IMR-90 (cell line): Measurements from ENCODE around the gene ANKRD6. TPM values are rescaled to one million over a fixed set of nuclear protein-coding genes. Genes with fewer than 3 reads are reported as not detected.

ENCODE experiments used
- ATAC-seq: fragments of 200-7000 bp; cut with Tn5 transposase; 2 replicates; pipeline ENCODE4 v1.9.1; 2020; ENCODE audit warnings: low read depth, mild to moderate bottlenecking, moderate library complexity
- BruUV-seq: library from RNA; stranded (reverse); fragments of 400-500 nt; replicated peaks from 2 replicates; lab custom pipeline; 2021; lab: Mats Ljungman, UMichigan
- CTCF ChIA-PET: fragments of 300-600 bp; formaldehyde crosslinking; extraction: SDS; loops from one replicate; lab custom pipeline; 2021; ENCODE audit warnings: antibody characterized with exemption; lab: Yijun Ruan, JAX
- POLR2A ChIA-PET: fragments of 300-600 bp; sonication (Branson Sonifier 250); formaldehyde crosslinking; loops from one replicate; lab custom pipeline; 2022; ENCODE audit warnings: antibody characterized with exemption; ENCODE audit not compliant: unreplicated experiment; lab: Charles Lee
- DNase-seq: peaks from one replicate; pipeline ENCODE4 v3.0.0; 2013
- H2AFZ ChIP-seq: replicated peaks from 2 replicates; pipeline ENCODE3; 2013; ENCODE audit warnings: low read length, mild to moderate bottlenecking; ENCODE audit not compliant: poor library complexity
- H2AK5ac ChIP-seq: 2 replicates; pipeline ENCODE4 v1.6.1; 2013; ENCODE audit warnings: low read depth, low read length, inconsistent platforms
- H2AK9ac ChIP-seq: replicated peaks from 2 replicates; pipeline ENCODE3; 2013; ENCODE audit warnings: mild to moderate bottlenecking, low read depth, low read length, moderate library complexity; ENCODE audit not compliant: poor library complexity
- H2BK120ac ChIP-seq: 2 replicates; pipeline ENCODE4 v1.6.1; 2013; ENCODE audit warnings: low read depth, low read length, inconsistent platforms
- H2BK15ac ChIP-seq: 3 replicates; pipeline ENCODE4 v1.6.1; 2013; ENCODE audit warnings: low read depth, low read length, inconsistent platforms
- H2BK20ac ChIP-seq: 2 replicates; pipeline ENCODE4 v1.6.1; 2013; ENCODE audit warnings: low read depth, mild to moderate bottlenecking, inconsistent platforms, low read length, moderate library complexity
- H2BK5ac ChIP-seq: 2 replicates; pipeline ENCODE4 v1.6.1; 2013; ENCODE audit warnings: mild to moderate bottlenecking, low read depth, low read length, inconsistent platforms; ENCODE audit not compliant: poor library complexity, severe bottlenecking
- H3K14ac ChIP-seq: replicated peaks from 2 replicates; pipeline ENCODE4 v1.6.1; 2013; ENCODE audit warnings: low read depth, low read length, inconsistent platforms
- H3K18ac ChIP-seq: 2 replicates; pipeline ENCODE4 v1.6.1; 2013; ENCODE audit warnings: low read depth, low read length, control low read depth
- H3K23ac ChIP-seq: 2 replicates; pipeline ENCODE4 v1.6.1; 2013; ENCODE audit warnings: low read depth, low read length, inconsistent platforms
- H3K27ac ChIP-seq: 2 replicates; pipeline ENCODE4 v1.5.1; 2013; ENCODE audit warnings: mild to moderate bottlenecking, control low read depth, low read length; ENCODE audit not compliant: insufficient read depth
- H3K27me3 ChIP-seq: 2 replicates; pipeline ENCODE4 v1.6.1; 2013; ENCODE audit warnings: low read length; ENCODE audit not compliant: control insufficient read depth, insufficient read depth
- H3K36me3 ChIP-seq: 2 replicates; pipeline ENCODE4 v1.6.1; 2013; ENCODE audit warnings: low read length, mixed read lengths; ENCODE audit not compliant: control insufficient read depth, insufficient read depth
- H3K4ac ChIP-seq: 2 replicates; pipeline ENCODE4 v1.6.1; 2013; ENCODE audit warnings: low read depth, low read length, inconsistent platforms
- H3K4me1 ChIP-seq: 2 replicates; pipeline ENCODE4 v1.6.1; 2013; ENCODE audit warnings: low read length, mixed read lengths; ENCODE audit not compliant: control insufficient read depth, insufficient read depth
- H3K4me2 ChIP-seq: 2 replicates; pipeline ENCODE4 v1.6.1; 2013; ENCODE audit warnings: low read depth, mild to moderate bottlenecking, control low read depth, low read length, moderate library complexity
- H3K4me3 ChIP-seq: 2 replicates; pipeline ENCODE4 v1.5.1; 2013; ENCODE audit warnings: low read depth, mild to moderate bottlenecking, control low read depth, low read length, moderate library complexity; ENCODE audit not compliant: insufficient read depth
- H3K56ac ChIP-seq: 2 replicates; pipeline ENCODE4 v1.6.1; 2013; ENCODE audit warnings: low read length, inconsistent platforms; ENCODE audit not compliant: insufficient read depth; ENCODE audit errors: extremely low read depth
- H3K79me1 ChIP-seq, 2 experiments: 2 replicates each; pipeline ENCODE4 v1.6.1; 2013; ENCODE audit warnings: low read length in 2 of 2, inconsistent platforms in 1 of 2, low read depth in 1 of 2
- H3K9ac ChIP-seq: 2 replicates; pipeline ENCODE4 v1.6.1; 2013; ENCODE audit warnings: low read depth, low read length, control low read depth
- H3K9me1 ChIP-seq: 2 replicates; pipeline ENCODE4 v1.6.1; 2013; ENCODE audit warnings: low read length, inconsistent platforms; ENCODE audit not compliant: insufficient read depth
- H3K9me3 ChIP-seq: 2 replicates; pipeline ENCODE4 v1.6.1; 2013; ENCODE audit warnings: low read length; ENCODE audit not compliant: control insufficient read depth, insufficient read depth
- H4K20me1 ChIP-seq: 2 replicates; pipeline ENCODE4 v1.6.1; 2013; ENCODE audit warnings: low read length, inconsistent platforms; ENCODE audit not compliant: insufficient read depth
- H4K5ac ChIP-seq: 2 replicates; pipeline ENCODE4 v1.6.1; 2013; ENCODE audit warnings: mild to moderate bottlenecking, low read depth, low read length, control low read depth
- H4K8ac ChIP-seq, 2 experiments: 2 replicates each; pipeline ENCODE4 v1.6.1; 2013; ENCODE audit warnings: low read depth in 2 of 2, low read length in 2 of 2, control low read depth in 1 of 2, inconsistent platforms in 1 of 2
- H4K91ac ChIP-seq: 2 replicates; pipeline ENCODE4 v1.6.1; 2013; ENCODE audit warnings: low read depth, low read length, inconsistent platforms; ENCODE audit not compliant: insufficient read depth
- CEBPB ChIP-seq: IDR thresholded peaks from 2 replicates; pipeline ENCODE4 v1.6.1; 2012; ENCODE audit warnings: low read depth, low read length, improper control_type of control experiment
- CHD1 ChIP-seq: IDR thresholded peaks from 2 replicates; pipeline ENCODE4 v1.6.1; 2012; ENCODE audit warnings: low read depth, low read length, improper control_type of control experiment
- FOS ChIP-seq: fragments of 150-350 bp; IDR thresholded peaks from 2 replicates; pipeline ENCODE4 v1.6.1; 2016; ENCODE audit warnings: low read depth, low read length
- MAFK ChIP-seq: IDR thresholded peaks from 2 replicates; pipeline ENCODE4 v1.6.1; 2012; ENCODE audit warnings: low read depth, low read length, improper control_type of control experiment
- MAZ ChIP-seq: IDR thresholded peaks from 2 replicates; pipeline ENCODE4 v1.6.1; 2012; ENCODE audit warnings: low read depth, mild to moderate bottlenecking, low read length, improper control_type of control experiment, moderate library complexity, borderline replicate concordance
- NFE2L2 ChIP-seq: fragments of 150-350 bp; IDR thresholded peaks from 2 replicates; pipeline ENCODE4 v1.6.1; 2016; ENCODE audit warnings: low read depth, mild to moderate bottlenecking, low read length
- POLR2A ChIP-seq: IDR thresholded peaks from 2 replicates; pipeline ENCODE4 v1.6.1; 2012; ENCODE audit warnings: mild to moderate bottlenecking, low read depth, low read length
- RFX5 ChIP-seq: IDR thresholded peaks from 2 replicates; pipeline ENCODE4 v1.8.0; 2012; ENCODE audit warnings: low read depth, mild to moderate bottlenecking, low read length, moderate library complexity
- SMC3 ChIP-seq: fragments of 150-350 bp; IDR thresholded peaks from 2 replicates; pipeline ENCODE4 v1.6.1; 2016; ENCODE audit warnings: low read depth, mild to moderate bottlenecking, antibody characterized with exemption, low read length, moderate library complexity
- WGBS, 2 experiments: methylation state at CpG; one replicate each; pipeline versions ENCODE4 v1.1.5 to v1.1.7; 2013; ENCODE audit warnings: missing lambda C conversion rate in 2 of 2; ENCODE audit not compliant: insufficient read length in 1 of 2; ENCODE audit errors: extremely low coverage in 2 of 2; 5-methylcytosine and 5-hydroxymethylcytosine counted together
- dilution Hi-C: fragments of 300-500 bp; cut with HindIII; formaldehyde crosslinking; loops from one replicate; pipeline ENCODE4 v1.14.3; 2018; ENCODE audit warnings: low sequenced_read_pairs; ENCODE audit not compliant: unreplicated experiment
- in situ Hi-C: fragments of 300-500 bp; cut with MboI; formaldehyde crosslinking; loops from 3 replicates; pipeline ENCODE4 v1.14.3; 2019; ENCODE audit warnings: low sequenced_read_pairs, inconsistent platforms, mixed read lengths
- intact Hi-C: fragments of 100-400 bp; cut with micrococcal nuclease; formaldehyde crosslinking; loops from 2 replicates; pipeline ENCODE4 v1.10.0; 2022
- polyA plus RNA-seq, 3 experiments: library from polyadenylated mRNA; depleted of rRNA; stranded (reverse); fragments of >200 nt; gene quantifications; 2 replicates each; pipeline ENCODE4 v1.2.3, GENCODE V29; 2012; ENCODE audit warnings: low replicate concordance in 1 of 3
- total RNA-seq: library from RNA; depleted of rRNA; stranded (reverse); fragments of >200 nt; gene quantifications from 2 replicates; pipeline ENCODE4 v1.2.3, GENCODE V29; 2012

The ANKRD6 gene
- total and polyA plus RNA-seq, 2 of the 4 experiments (the other 2 are of a cell fraction), result 0.12 to 0.18 TPM

- in situ Hi-C loops, result no loop called here
- no peak for TF ChIP-seq SMC3
- no peak for TF ChIP-seq FOS
- TF ChIP-seq CEBPB, result no peak
- TF ChIP-seq POLR2A, result no peak
- no peak for TF ChIP-seq NFE2L2
- TF ChIP-seq RFX5, result no peak
- TF ChIP-seq MAZ, result no peak
- TF ChIP-seq CHD1, result no peak
- TF ChIP-seq MAFK, result no peak
- no CpG with 5 or more reads among the region's 2 CpGs for WGBS, 2 experiments
Measured at GRCh38 chr6:89527634-89528033, 94.7 kb downstream of the ANKRD6 start.

More at GRCh38 chr6:89527634-89528033, 94.7 kb downstream of the ANKRD6 start:
- Histone ChIP-seq H3K56ac (no peak overlapping the region), H4K5ac (no peak overlapping the region), H3K79me1 (no peaks in the 10 kb centered on the region), H2BK20ac (no peak overlapping the region), H3K9ac (no peak overlapping the region), H3K23ac (no peak overlapping the region), H3K27me3 (no peaks in the 10 kb centered on the region), H3K27ac (no peak overlapping the region), H3K4ac (no peak overlapping the region), H2BK120ac (no peak overlapping the region), H3K4me2 (no peak overlapping the region), H2AK5ac (no peak overlapping the region), H2AK9ac (no peak overlapping the region), H2BK5ac (no peak overlapping the region), H3K9me1 (no peaks in the 10 kb centered on the region), H4K8ac (no peak overlapping the region), H2BK15ac (no peak overlapping the region), H3K4me3 (no peak overlapping the region), H4K91ac (no peak overlapping the region), H3K4me1 (no peaks in the 10 kb centered on the region), H3K14ac (no peak overlapping the region), H3K18ac (no peak overlapping the region), H3K36me3 (no peaks in the 10 kb centered on the region), H3K9me3 (no peaks in the 10 kb centered on the region), H4K20me1 (no peaks in the 10 kb centered on the region), H2AFZ (no peak overlapping the region)
- dilution Hi-C loops, result no loop called here
- DNase-seq (no peak), ATAC-seq (no peak)
- no TSS peak for BruUV-seq
- intact Hi-C loops, result no loop called here
- POLR2A ChIA-PET, result no interaction called here
- CTCF ChIA-PET, result no interaction called here
